Upper lobe of left lung (tissue), 6 donors: ENCODE results near the gene TELO2. TPM values are rescaled to one million over a fixed set of nuclear protein-coding genes. Genes with fewer than 3 reads are reported as not detected.

ENCODE experiments used
- ATAC-seq, 2 donors: fragments of 200-7000 bp; cut with Tn5 transposase; one replicate each; pipeline ENCODE4 v1.9.1; 2022; ENCODE audit warnings: mild to moderate bottlenecking in 2 of 2, moderate library complexity in 2 of 2; ENCODE audit not compliant: low FRiP score in 2 of 2
- DNase-seq, 2 donors: peaks; one replicate each; pipeline ENCODE4 v3.0.0-alpha.2; 2019 to 2020
- H3K27ac ChIP-seq, 4 donors: fragments of 200-600 bp; sonication (generic); one replicate each; pipeline ENCODE4 v1.5.1; 2016 to 2019
- H3K27me3 ChIP-seq, 4 donors: fragments of 200-600 bp; sonication (generic); one replicate each; pipeline ENCODE4 v1.5.1; 2017 to 2019
- H3K36me3 ChIP-seq, 4 donors: fragments of 200-600 bp; sonication (generic); one replicate each; pipeline ENCODE4 v1.5.1; 2016 to 2019
- H3K4me1 ChIP-seq, 4 donors: fragments of 200-600 bp; sonication (generic); one replicate each; pipeline ENCODE4 v1.5.1; 2018 to 2019
- H3K4me3 ChIP-seq, 4 donors: fragments of 200-600 bp; sonication (generic); one replicate each; pipeline ENCODE4 v1.5.1; 2017 to 2019; ENCODE audit warnings: mild to moderate bottlenecking in 2 of 4, moderate library complexity in 1 of 4
- H3K9me3 ChIP-seq, 4 donors: fragments of 200-600 bp; sonication (generic); one replicate each; pipeline ENCODE4 v1.5.1; 2018 to 2019
- EP300 ChIP-seq, 4 donors: sonication (generic); formaldehyde crosslinking; IDR thresholded peaks; one replicate each; pipeline ENCODE4 v1.5.1; 2017; ENCODE audit warnings: antibody characterized with exemption in 4 of 4, control low read depth in 2 of 4
- POLR2A ChIP-seq, 4 donors: fragments of 450-650 bp; IDR thresholded peaks; one replicate each; pipeline ENCODE4 v1.5.1; 2016 to 2017; ENCODE audit warnings: antibody characterized with exemption in 4 of 4, mild to moderate bottlenecking in 2 of 4
- POLR2AphosphoS5 ChIP-seq, 2 donors: sonication (generic); formaldehyde crosslinking; IDR thresholded peaks; one replicate each; pipeline ENCODE4 v1.5.1; 2017; ENCODE audit warnings: antibody characterized with exemption in 2 of 2
- WGBS, 2 donors: methylation state at CpG; one replicate each; pipeline ENCODE4 v1.1.5; 2017 to 2018; 5-methylcytosine and 5-hydroxymethylcytosine counted together
- total RNA-seq, 6 donors: library from RNA; depleted of rRNA in 4 of 6; stranded (reverse); fragments of >200 nt in 4 of 6; gene quantifications; one replicate each; pipeline versions ENCODE4 v1.1.0 to v1.2.1, GENCODE V29; 2016 to 2021
- TF ChIP-seq, protein P1 (sequence below), 6 experiments: fragments of 450-650 bp in 4 of 6; fragments of 200-600 bp in 2 of 6; sonication (generic) in 2 of 6; IDR thresholded peaks; one replicate each; pipeline ENCODE4 v1.5.1; 2016 to 2019; ENCODE audit warnings: antibody characterized with exemption in 6 of 6
- donor health status: DM: no; HTN: no; CAD: no; lungs with moderate emphysema.
- donor health status: DM: no; HTN: yes; CAD: no; lungs with severe emphysema.

TELO2 gene
- total RNA-seq, 6 donors from 2014 or later, result 13.8 to 130 (median 41.5) TPM

GRCh38 chr16:1498899-1499676 is 5.9 kb downstream of the TELO2 start:
- WGBS, 2 donors, result 93% methylated on average over 15 to 34 of the region's 35 CpGs
- Histone ChIP-seq H3K27ac (no peak overlapping the region), H3K9me3 (no peaks in the 10 kb centered on the region), H3K4me3 (no peak overlapping the region), H3K36me3 (peaks cover 9 to 86% (median 66%) of the 10 kb centered on the region in 4 donors), H3K4me1 (peaks cover 8 to 9% (median 8%) of the 10 kb centered on the region in 4 donors), H3K27me3 (no peaks in the 10 kb centered on the region)
- TF ChIP-seq EP300 (IDR thresholded peaks at IDR 0.05) (no peak), POLR2A (IDR thresholded peaks at IDR 0.05) (no peak), POLR2AphosphoS5 (IDR thresholded peaks at IDR 0.05) (no peak)
- TF ChIP-seq, protein P1, sequence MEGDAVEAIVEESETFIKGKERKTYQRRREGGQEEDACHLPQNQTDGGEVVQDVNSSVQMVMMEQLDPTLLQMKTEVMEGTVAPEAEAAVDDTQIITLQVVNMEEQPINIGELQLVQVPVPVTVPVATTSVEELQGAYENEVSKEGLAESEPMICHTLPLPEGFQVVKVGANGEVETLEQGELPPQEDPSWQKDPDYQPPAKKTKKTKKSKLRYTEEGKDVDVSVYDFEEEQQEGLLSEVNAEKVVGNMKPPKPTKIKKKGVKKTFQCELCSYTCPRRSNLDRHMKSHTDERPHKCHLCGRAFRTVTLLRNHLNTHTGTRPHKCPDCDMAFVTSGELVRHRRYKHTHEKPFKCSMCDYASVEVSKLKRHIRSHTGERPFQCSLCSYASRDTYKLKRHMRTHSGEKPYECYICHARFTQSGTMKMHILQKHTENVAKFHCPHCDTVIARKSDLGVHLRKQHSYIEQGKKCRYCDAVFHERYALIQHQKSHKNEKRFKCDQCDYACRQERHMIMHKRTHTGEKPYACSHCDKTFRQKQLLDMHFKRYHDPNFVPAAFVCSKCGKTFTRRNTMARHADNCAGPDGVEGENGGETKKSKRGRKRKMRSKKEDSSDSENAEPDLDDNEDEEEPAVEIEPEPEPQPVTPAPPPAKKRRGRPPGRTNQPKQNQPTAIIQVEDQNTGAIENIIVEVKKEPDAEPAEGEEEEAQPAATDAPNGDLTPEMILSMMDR (IDR thresholded peaks at IDR 0.05), result no peak
- ATAC-seq (no peak), DNase-seq (peak in 1 of 2 donors; percentile 82)

- H3K4me1 ChIP-seq, result peaks cover 0 to 1% (median 0%) of the 10 kb centered on the region in 4 donors
- no peaks in the 10 kb centered on the region for H3K9me3 ChIP-seq
- WGBS, 2 donors, result 92% methylated on average over 10 to 35 of the region's 36 CpGs
- H3K27me3 ChIP-seq, result no peaks in the 10 kb centered on the region
- TF ChIP-seq EP300 (IDR thresholded peaks at IDR 0.05), result no peak
- TF ChIP-seq, protein P1 (IDR thresholded peaks at IDR 0.05), result no peak
- TF ChIP-seq POLR2A (IDR thresholded peaks at IDR 0.05), result no peak
- no peak for TF ChIP-seq POLR2AphosphoS5 (IDR thresholded peaks at IDR 0.05)
- peak in 1 of 2 donors; percentile 80 for DNase-seq
- no peak overlapping the region for H3K4me3 ChIP-seq
- ATAC-seq, result no peak
- H3K27ac ChIP-seq, result no peak overlapping the region
- peaks cover 9 to 84% (median 64%) of the 10 kb centered on the region in 4 donors for H3K36me3 ChIP-seq
Measured at GRCh38 chr16:1499756-1500464, 6.8 kb downstream of the TELO2 start.

- Histone ChIP-seq H3K4me1 (no peaks in the 10 kb centered on the region), H3K9me3 (no peaks in the 10 kb centered on the region), H3K4me3 (no peak overlapping the region), H3K27ac (no peak overlapping the region), H3K36me3 (peaks cover 9 to 80% (median 63%) of the 10 kb centered on the region in 4 donors), H3K27me3 (no peaks in the 10 kb centered on the region)
- WGBS, 2 donors, result 96 to 97% methylated on average over 20 to 28 of the region's 44 CpGs
- TF ChIP-seq EP300 (IDR thresholded peaks at IDR 0.05), result no peak
- TF ChIP-seq POLR2AphosphoS5 (IDR thresholded peaks at IDR 0.05), result no peak
- TF ChIP-seq, protein P1 (IDR thresholded peaks at IDR 0.05), result no peak
- TF ChIP-seq POLR2A (IDR thresholded peaks at IDR 0.05), result no peak
- ATAC-seq, result no peak
- DNase-seq, result no peak
Measured at GRCh38 chr16:1500465-1501150, 7.4 kb downstream of the TELO2 start.

DNA sequence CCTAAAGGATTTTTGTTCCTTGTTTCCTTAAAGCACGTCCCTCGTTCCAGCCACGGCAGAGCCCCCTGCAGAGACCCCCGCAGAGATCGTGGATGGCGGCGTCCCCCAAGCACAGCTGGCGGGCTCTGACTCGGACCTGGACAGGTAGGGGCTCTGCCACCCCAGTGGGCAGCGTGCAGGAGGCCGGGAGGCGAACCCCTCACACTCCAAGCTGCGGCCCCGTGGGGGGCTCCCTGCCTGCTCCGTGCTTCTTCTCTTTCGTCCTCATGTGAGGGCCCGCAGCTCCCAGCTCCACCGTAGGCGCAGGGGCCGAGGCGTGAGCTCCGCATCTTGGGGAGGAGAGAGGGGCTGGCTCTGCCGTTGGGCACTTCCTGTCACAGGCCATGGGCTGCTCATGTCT is 8.5 kb downstream of the TELO2 start:
- Histone ChIP-seq H3K4me3 (no peak overlapping the region), H3K36me3 (peaks cover 9 to 81% (median 62%) of the 10 kb centered on the region in 4 donors), H3K9me3 (no peaks in the 10 kb centered on the region), H3K4me1 (no peaks in the 10 kb centered on the region), H3K27me3 (no peaks in the 10 kb centered on the region), H3K27ac (no peak overlapping the region)
- TF ChIP-seq POLR2AphosphoS5 (IDR thresholded peaks at IDR 0.05) (no peak), POLR2A (IDR thresholded peaks at IDR 0.05) (no peak), EP300 (IDR thresholded peaks at IDR 0.05) (no peak)
- TF ChIP-seq, protein P1 (IDR thresholded peaks at IDR 0.05), result no peak
- 98% methylated on average over 13 to 16 of the region's 23 CpGs for WGBS, 2 donors
- DNase-seq (peak in 1 of 2 donors; percentile 66), ATAC-seq (no peak)
